ENCODE measurements around the gene ETFA. TPM values are rescaled to one million over a fixed set of nuclear protein-coding genes. Genes with fewer than 3 reads are reported as not detected.

The ETFA gene
- total and polyA plus RNA-seq, 11 donors, result 210 to 536 (median 309) TPM

- intact Hi-C loops (cut with DNase I), result no loop called here
Observed at GRCh38 chr15:76293361-76293760, 17.9 kb downstream of the ETFA start.

GRCh38 chr15:76289582-76289981, 21.7 kb downstream of the ETFA start:
- Histone ChIP-seq H3K4me3 (no peak overlapping the region), H3K27ac (no peak overlapping the region), H3K27me3 (no peaks in the 10 kb centered on the region), H3K9me3 (no peaks in the 10 kb centered on the region), H3K4me1 (peaks cover 0 to 28% (median 11%) of the 10 kb centered on the region in 12 donors), H3K36me3 (peaks cover 0 to 59% (median 44%) of the 10 kb centered on the region in 9 donors)
- 45 to 69% (median 60%) methylated on average over 3 of the region's 3 CpGs for WGBS, 4 donors
- ATAC-seq (no peak), DNase-seq (no peak)
- TF ChIP-seq CTCF (IDR thresholded peaks at IDR 0.05) (no peak), POLR2A (IDR thresholded peaks at IDR 0.05) (no peak)
- intact Hi-C loops (cut with DNase I), result loop anchor here in 1 of 10 donors (10.0 kb wide), 1 partner anchor 55 kb away; no protein-coding TSS in a partner anchor

More at GRCh38 chr15:76293361-76293760, 17.9 kb downstream of the ETFA start:
- TF ChIP-seq CTCF (IDR thresholded peaks at IDR 0.05), result no peak
- TF ChIP-seq POLR2A (IDR thresholded peaks at IDR 0.05), result no peak
- ATAC-seq (no peak), DNase-seq (no peak)
- Histone ChIP-seq H3K27me3 (no peaks in the 10 kb centered on the region), H3K4me3 (no peak overlapping the region), H3K4me1 (peaks cover 0 to 34% (median 17%) of the 10 kb centered on the region in 12 donors), H3K27ac (no peak overlapping the region), H3K9me3 (no peaks in the 10 kb centered on the region), H3K36me3 (peaks cover 0 to 21% (median 16%) of the 10 kb centered on the region in 9 donors)
- 27 to 60% (median 36%) methylated on average over 1 of the region's 1 CpG for WGBS, 4 donors

GRCh38 chr15:76286271-76286879, 24.9 kb downstream of the ETFA start:
- WGBS, 4 donors, result 65 to 74% (median 71%) methylated on average over 4 of the region's 4 CpGs
- Histone ChIP-seq H3K27me3 (no peaks in the 10 kb centered on the region), H3K9me3 (no peaks in the 10 kb centered on the region), H3K4me3 (no peak overlapping the region), H3K4me1 (peaks cover 0 to 16% (median 0%) of the 10 kb centered on the region in 12 donors), H3K27ac (peak overlapping the region in 1 of 12 donors; percentile 9), H3K36me3 (peaks cover 0 to 86% (median 76%) of the 10 kb centered on the region in 9 donors)
- ATAC-seq (no peak), DNase-seq (no peak)
- no peak for TF ChIP-seq POLR2A (IDR thresholded peaks at IDR 0.05)
- no peak for TF ChIP-seq CTCF (IDR thresholded peaks at IDR 0.05)
- intact Hi-C loops (cut with DNase I), result loop anchor here in 1 of 10 donors (10.0 kb wide), 1 partner anchor 52 kb away; no protein-coding TSS in a partner anchor

GRCh38 chr15:76285241-76285825, 25.9 kb downstream of the ETFA start:
- WGBS, 4 donors, result 90 to 97% (median 95%) methylated on average over 1 of the region's 1 CpG
- peak in 9 of 12 donors; percentile 12 to 40 (median 32) for TF ChIP-seq CTCF (IDR thresholded peaks at IDR 0.05)
- TF ChIP-seq POLR2A (IDR thresholded peaks at IDR 0.05), result no peak
- H3K4me1 ChIP-seq, result peaks cover 0 to 16% (median 0%) of the 10 kb centered on the region in 12 donors
- no peak overlapping the region for H3K27ac ChIP-seq
- intact Hi-C loops (cut with DNase I), result loop anchor here in 1 of 10 donors (10.0 kb wide), 1 partner anchor 51 kb away; no protein-coding TSS in a partner anchor
- H3K9me3 ChIP-seq, result no peaks in the 10 kb centered on the region
- no peaks in the 10 kb centered on the region for H3K27me3 ChIP-seq
- DNase-seq (no peak), ATAC-seq (no peak)
- no peak overlapping the region for H3K4me3 ChIP-seq
- H3K36me3 ChIP-seq, result peaks cover 0 to 87% (median 78%) of the 10 kb centered on the region in 9 donors
